ENCODE results near the gene ERVH48-1. TPM values are rescaled to one million over a fixed set of nuclear protein-coding genes. Genes with fewer than 3 reads are reported as not detected.

The ERVH48-1 gene
- total RNA-seq, 1 donor from 2014 or later = not detected

DNA sequence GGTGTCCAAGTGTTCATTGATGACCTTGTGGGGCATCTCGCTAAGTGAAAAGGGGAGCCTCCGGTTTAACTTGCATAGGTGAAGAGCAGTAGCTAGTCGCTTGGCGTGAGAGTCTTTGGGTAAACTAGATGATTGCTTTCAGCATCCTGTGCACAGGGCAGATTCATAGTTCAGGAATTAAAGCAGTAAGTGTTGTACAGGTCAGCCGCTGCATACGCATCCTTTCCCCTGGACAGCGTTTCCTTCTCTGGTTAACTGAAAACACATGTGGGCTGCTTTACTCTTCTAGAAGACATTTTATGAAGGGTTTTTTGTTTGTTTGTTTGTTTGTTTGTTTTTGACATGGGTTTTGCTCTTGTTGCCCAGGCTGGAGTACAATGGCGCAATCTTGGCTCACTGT lies 20.2 kb downstream of the ERVH48-1 start:
- Mint-ChIP-seq H3K27me3 (no peaks in the 10 kb centered on the region), H3K27ac (no peak overlapping the region), H3K9me3 (no peaks in the 10 kb centered on the region), H3K36me3 (peaks cover 27% of the 10 kb centered on the region), H3K4me1 (ENCODE audit: unreplicated experiment) (no peaks in the 10 kb centered on the region), H3K4me3 (no peak overlapping the region)
- DNase-seq (ENCODE audit: extremely low spot score, unreplicated experiment) = no peak
- TF ChIP-seq, protein P1, sequence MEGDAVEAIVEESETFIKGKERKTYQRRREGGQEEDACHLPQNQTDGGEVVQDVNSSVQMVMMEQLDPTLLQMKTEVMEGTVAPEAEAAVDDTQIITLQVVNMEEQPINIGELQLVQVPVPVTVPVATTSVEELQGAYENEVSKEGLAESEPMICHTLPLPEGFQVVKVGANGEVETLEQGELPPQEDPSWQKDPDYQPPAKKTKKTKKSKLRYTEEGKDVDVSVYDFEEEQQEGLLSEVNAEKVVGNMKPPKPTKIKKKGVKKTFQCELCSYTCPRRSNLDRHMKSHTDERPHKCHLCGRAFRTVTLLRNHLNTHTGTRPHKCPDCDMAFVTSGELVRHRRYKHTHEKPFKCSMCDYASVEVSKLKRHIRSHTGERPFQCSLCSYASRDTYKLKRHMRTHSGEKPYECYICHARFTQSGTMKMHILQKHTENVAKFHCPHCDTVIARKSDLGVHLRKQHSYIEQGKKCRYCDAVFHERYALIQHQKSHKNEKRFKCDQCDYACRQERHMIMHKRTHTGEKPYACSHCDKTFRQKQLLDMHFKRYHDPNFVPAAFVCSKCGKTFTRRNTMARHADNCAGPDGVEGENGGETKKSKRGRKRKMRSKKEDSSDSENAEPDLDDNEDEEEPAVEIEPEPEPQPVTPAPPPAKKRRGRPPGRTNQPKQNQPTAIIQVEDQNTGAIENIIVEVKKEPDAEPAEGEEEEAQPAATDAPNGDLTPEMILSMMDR (conservative IDR thresholded peaks at IDR 0.05) = no peak

GRCh38 chr21:42903817-42904216 lies 21.6 kb downstream of the ERVH48-1 start:
- H3K27ac Mint-ChIP-seq = no peak overlapping the region
- peaks cover 26% of the 10 kb centered on the region for H3K36me3 Mint-ChIP-seq
- H3K27me3 Mint-ChIP-seq = no peaks in the 10 kb centered on the region

GRCh38 chr21:42900446-42900845 lies 25.0 kb downstream of the ERVH48-1 start:
- DNase-seq (ENCODE audit: extremely low spot score, unreplicated experiment) = no peak
- H3K36me3 Mint-ChIP-seq = peaks cover 23% of the 10 kb centered on the region
- H3K9me3 Mint-ChIP-seq = no peaks in the 10 kb centered on the region
- no peaks in the 10 kb centered on the region for H3K4me1 Mint-ChIP-seq (ENCODE audit: unreplicated experiment)
- H3K27me3 Mint-ChIP-seq = no peaks in the 10 kb centered on the region
- H3K4me3 Mint-ChIP-seq = no peak overlapping the region
- TF ChIP-seq, protein P1 (conservative IDR thresholded peaks at IDR 0.05) = no peak
- no peak overlapping the region for H3K27ac Mint-ChIP-seq

More at GRCh38 chr21:42903817-42904216, 21.6 kb downstream of the ERVH48-1 start:
- DNase-seq (ENCODE audit: extremely low spot score, unreplicated experiment) = no peak
- no peaks in the 10 kb centered on the region for H3K4me1 Mint-ChIP-seq (ENCODE audit: unreplicated experiment)
- H3K9me3 Mint-ChIP-seq = no peaks in the 10 kb centered on the region
- no peak overlapping the region for H3K4me3 Mint-ChIP-seq
- TF ChIP-seq, protein P1 (conservative IDR thresholded peaks at IDR 0.05) = no peak

DNA sequence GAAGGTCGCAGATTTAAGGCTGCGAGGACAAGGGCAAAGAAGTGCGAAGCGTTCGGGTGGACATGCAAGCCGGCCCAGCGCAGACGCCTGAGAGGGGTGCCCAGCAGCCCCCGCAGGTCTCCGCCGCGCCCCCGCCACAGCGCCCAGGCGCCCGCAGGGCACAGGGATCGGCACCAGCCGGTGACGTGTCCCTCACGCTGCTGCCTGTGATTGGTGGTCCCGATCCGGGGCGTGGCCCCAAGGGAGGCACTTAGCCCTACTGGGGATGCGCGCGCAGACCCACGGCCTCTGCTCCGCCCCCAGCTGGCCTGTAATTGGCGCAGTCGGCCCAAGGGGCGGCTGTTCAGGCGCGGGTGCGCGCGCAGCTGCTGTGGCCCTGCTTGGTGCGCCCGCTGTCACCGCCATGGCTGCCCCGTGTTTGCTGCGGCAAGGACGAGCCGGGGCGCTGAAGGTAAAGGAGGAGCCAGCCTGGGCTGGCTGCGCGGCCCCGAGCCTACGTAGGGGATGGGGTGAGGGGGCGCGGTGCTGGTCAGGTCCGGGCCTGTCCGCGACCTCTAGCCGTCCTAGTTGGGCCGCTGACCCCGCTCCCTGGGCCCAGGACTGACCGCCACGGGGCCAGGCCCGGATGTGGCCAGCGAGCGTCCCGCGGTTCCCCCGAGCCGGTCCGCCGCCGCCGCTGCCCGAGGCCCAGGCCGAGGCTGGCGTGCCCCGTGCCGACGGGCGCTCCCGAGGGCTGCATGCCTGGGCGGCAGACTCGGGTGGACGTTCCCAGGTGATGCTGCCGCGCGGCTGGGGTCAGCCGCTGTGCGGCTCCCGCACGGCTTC lies 32.3 kb downstream of the ERVH48-1 start, which contains the start of gene NDUFV3:
Gene NDUFV3 (plus strand): TSS at position 379 of the 825 bp plus-strand sequence. CDS start 25 bp downstream, at position 404.
- Mint-ChIP-seq H3K4me1 (ENCODE audit: unreplicated experiment) (peaks cover 5% of the 10 kb centered on the region), H3K9me3 (no peaks in the 10 kb centered on the region), H3K36me3 (peaks cover 3% of the 10 kb centered on the region), H3K27ac (peak within 1 kb of the TSS; percentile 97), H3K4me3 (peak within 1 kb of the TSS; percentile 93), H3K27me3 (no peaks in the 10 kb centered on the region)
- TF ChIP-seq, protein P1 (conservative IDR thresholded peaks at IDR 0.05) = no peak
- peak; percentile 99 for DNase-seq (ENCODE audit: extremely low spot score, unreplicated experiment)

- peak overlapping the region; percentile 93 for H3K4me3 Mint-ChIP-seq
- H3K27ac Mint-ChIP-seq = peak overlapping the region; percentile 97
- DNase-seq (ENCODE audit: extremely low spot score, unreplicated experiment) = no peak
- no peaks in the 10 kb centered on the region for H3K36me3 Mint-ChIP-seq
- no peaks in the 10 kb centered on the region for H3K9me3 Mint-ChIP-seq
- H3K27me3 Mint-ChIP-seq = no peaks in the 10 kb centered on the region
- H3K4me1 Mint-ChIP-seq (ENCODE audit: unreplicated experiment) = peaks cover 5% of the 10 kb centered on the region
- TF ChIP-seq, protein P1 (conservative IDR thresholded peaks at IDR 0.05) = no peak
These were observed 32.9 kb downstream of the ERVH48-1 start for GRCh38 chr21:42892582-42892930.

Measured in type B pancreatic cell (in vitro differentiated cells).